Tibial nerve (tissue), 4 donors: ENCODE results near the gene RPS6KA5. TPM values are rescaled to one million over a fixed set of nuclear protein-coding genes. Genes with fewer than 3 reads are reported as not detected.

Experiments used
- DNase-seq, 2 donors: peaks; one replicate each; pipeline ENCODE4 v3.0.0-alpha.2; 2019; ENCODE audit warnings: low spot score in 2 of 2
- H3K27ac ChIP-seq, 4 donors: fragments of 200-600 bp; sonication (generic) in 3 of 4; one replicate each; pipeline ENCODE4 v1.5.1; 2017 to 2019; ENCODE audit warnings: mild to moderate bottlenecking in 1 of 4
- H3K27me3 ChIP-seq, 2 donors: fragments of 200-600 bp; sonication (generic) in 1 of 2; one replicate each; pipeline versions ENCODE4 v1.5.1 to v1.6.0; 2017 to 2019
- H3K36me3 ChIP-seq, 3 donors: fragments of 200-600 bp; sonication (generic); one replicate each; pipeline ENCODE4 v1.5.1; 2018 to 2019
- H3K4me1 ChIP-seq, 4 donors: fragments of 200-600 bp; sonication (generic) in 3 of 4; one replicate each; pipeline ENCODE4 v1.5.1; 2017 to 2019
- H3K4me3 ChIP-seq, 4 donors: fragments of 200-600 bp; sonication (generic) in 3 of 4; one replicate each; pipeline ENCODE4 v1.5.1; 2017 to 2019; ENCODE audit warnings: mild to moderate bottlenecking in 1 of 4, moderate library complexity in 1 of 4
- H3K9me3 ChIP-seq, 4 donors: fragments of 200-600 bp; sonication (generic) in 3 of 4; one replicate each; pipeline ENCODE4 v1.5.1; 2017 to 2019
- EP300 ChIP-seq, 2 donors: sonication (generic); formaldehyde crosslinking; IDR thresholded peaks; one replicate each; pipeline ENCODE4 v1.6.1; 2017; ENCODE audit warnings: antibody characterized with exemption in 2 of 2, mild to moderate bottlenecking in 1 of 2
- POLR2A ChIP-seq, 2 donors: fragments of 450-650 bp; IDR thresholded peaks; one replicate each; pipeline ENCODE4 v1.6.1; 2017; ENCODE audit warnings: antibody characterized with exemption in 2 of 2, mild to moderate bottlenecking in 2 of 2, moderate library complexity in 2 of 2
- WGBS, 2 donors: methylation state at CpG; one replicate each; pipeline ENCODE4 v1.1.5; 2018; 5-methylcytosine and 5-hydroxymethylcytosine counted together
- total RNA-seq, 4 donors: library from RNA; depleted of rRNA; stranded (reverse); fragments of >200 nt; gene quantifications; one replicate each; pipeline ENCODE4 v1.1.0, GENCODE V29; 2016
- TF ChIP-seq, protein P1 (sequence below), 5 experiments: fragments of 200-600 bp in 3 of 5; fragments of 450-650 bp in 2 of 5; sonication (generic) in 3 of 5; IDR thresholded peaks; one replicate each; pipeline ENCODE4 v1.5.1; 2016 to 2019; ENCODE audit warnings: antibody characterized with exemption in 5 of 5, mild to moderate bottlenecking in 3 of 5, moderate library complexity in 2 of 5

RPS6KA5 gene
- total RNA-seq, 4 donors from 2014 or later: 8.4 to 12.7 (median 10.1) TPM

DNA sequence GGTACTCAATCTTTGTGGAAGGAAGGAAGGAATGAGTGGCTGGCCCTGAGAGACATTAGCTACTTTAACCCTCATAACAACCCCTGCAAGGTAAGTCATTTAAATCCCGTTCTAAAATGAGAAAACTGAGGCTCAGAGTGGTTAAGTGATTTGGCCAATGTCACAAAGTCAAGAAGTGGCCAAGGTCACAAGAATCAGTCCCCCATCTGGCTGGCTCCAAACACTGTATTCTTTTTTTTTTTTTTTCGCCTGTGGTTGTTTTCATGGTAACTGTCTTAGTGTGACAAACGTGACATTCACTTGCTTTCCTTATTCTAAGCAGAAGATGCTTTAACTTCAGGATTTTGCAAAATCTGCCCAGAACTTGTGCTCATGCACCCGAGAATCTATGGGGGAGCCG, 247.0 kb downstream of the RPS6KA5 start:
- WGBS, 2 donors: 77 to 86% methylated on average over 5 of the region's 5 CpGs
- no peak overlapping the region for H3K4me3 ChIP-seq
- no peaks in the 10 kb centered on the region for H3K36me3 ChIP-seq
- DNase-seq: no peak
- H3K9me3 ChIP-seq: no peaks in the 10 kb centered on the region
- peaks cover 0 to 29% (median 9%) of the 10 kb centered on the region in 4 donors for H3K4me1 ChIP-seq
- no peak overlapping the region for H3K27ac ChIP-seq
- no peaks in the 10 kb centered on the region for H3K27me3 ChIP-seq
- TF ChIP-seq EP300 (IDR thresholded peaks at IDR 0.05) (no peak), POLR2A (IDR thresholded peaks at IDR 0.05) (no peak)
- TF ChIP-seq, protein P1, sequence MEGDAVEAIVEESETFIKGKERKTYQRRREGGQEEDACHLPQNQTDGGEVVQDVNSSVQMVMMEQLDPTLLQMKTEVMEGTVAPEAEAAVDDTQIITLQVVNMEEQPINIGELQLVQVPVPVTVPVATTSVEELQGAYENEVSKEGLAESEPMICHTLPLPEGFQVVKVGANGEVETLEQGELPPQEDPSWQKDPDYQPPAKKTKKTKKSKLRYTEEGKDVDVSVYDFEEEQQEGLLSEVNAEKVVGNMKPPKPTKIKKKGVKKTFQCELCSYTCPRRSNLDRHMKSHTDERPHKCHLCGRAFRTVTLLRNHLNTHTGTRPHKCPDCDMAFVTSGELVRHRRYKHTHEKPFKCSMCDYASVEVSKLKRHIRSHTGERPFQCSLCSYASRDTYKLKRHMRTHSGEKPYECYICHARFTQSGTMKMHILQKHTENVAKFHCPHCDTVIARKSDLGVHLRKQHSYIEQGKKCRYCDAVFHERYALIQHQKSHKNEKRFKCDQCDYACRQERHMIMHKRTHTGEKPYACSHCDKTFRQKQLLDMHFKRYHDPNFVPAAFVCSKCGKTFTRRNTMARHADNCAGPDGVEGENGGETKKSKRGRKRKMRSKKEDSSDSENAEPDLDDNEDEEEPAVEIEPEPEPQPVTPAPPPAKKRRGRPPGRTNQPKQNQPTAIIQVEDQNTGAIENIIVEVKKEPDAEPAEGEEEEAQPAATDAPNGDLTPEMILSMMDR (IDR thresholded peaks at IDR 0.05): no peak

DNA sequence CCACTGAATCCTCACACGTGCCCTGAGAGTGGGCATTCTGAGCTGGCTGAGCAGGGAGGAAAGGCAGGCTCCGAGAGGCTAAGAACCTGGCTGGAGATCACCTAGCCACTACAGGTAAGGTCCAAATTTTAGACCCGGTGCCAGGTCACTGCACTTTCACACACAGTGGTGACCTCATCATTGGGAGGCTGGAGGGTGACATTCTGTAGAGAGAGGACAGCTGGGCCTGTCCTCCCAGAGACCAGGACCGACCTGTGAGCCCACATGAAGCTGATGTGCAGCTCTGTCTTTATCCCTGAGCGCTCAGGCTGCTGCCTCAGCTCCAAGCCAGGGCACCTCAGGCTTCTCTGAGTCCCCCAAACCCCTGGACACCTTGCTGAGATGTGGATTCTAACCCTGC, 248.3 kb downstream of the RPS6KA5 start:
- no peaks in the 10 kb centered on the region for H3K27me3 ChIP-seq
- DNase-seq: no peak
- no peak for TF ChIP-seq POLR2A (IDR thresholded peaks at IDR 0.05)
- no peak for TF ChIP-seq EP300 (IDR thresholded peaks at IDR 0.05)
- TF ChIP-seq, protein P1 (IDR thresholded peaks at IDR 0.05): no peak
- 88 to 97% methylated on average over 5 of the region's 5 CpGs for WGBS, 2 donors
- H3K36me3 ChIP-seq: no peaks in the 10 kb centered on the region
- H3K4me1 ChIP-seq: peaks cover 0 to 42% (median 14%) of the 10 kb centered on the region in 4 donors
- no peak overlapping the region for H3K4me3 ChIP-seq
- no peaks in the 10 kb centered on the region for H3K9me3 ChIP-seq
- H3K27ac ChIP-seq: no peak overlapping the region

DNA sequence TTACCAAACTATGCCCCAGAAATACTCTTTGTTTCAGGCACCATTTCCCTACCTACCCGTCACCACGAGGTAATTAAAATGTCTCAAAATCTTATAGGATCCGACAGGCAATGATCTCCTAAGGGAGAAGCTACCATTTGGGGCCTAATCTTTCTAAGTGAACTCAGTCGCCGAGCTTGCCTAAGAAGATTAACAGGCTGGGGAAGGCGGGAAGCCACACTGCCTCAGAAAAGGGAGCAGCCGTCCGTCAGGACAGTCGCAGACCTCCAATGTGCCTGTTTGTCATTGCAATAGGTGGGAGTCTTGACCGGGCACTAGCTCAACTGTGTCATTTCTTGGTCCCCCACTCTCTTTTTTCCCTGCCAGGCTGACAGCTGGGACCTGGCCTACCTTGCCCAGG, 248.8 kb downstream of the RPS6KA5 start:
- no peak for TF ChIP-seq EP300 (IDR thresholded peaks at IDR 0.05)
- TF ChIP-seq, protein P1 (IDR thresholded peaks at IDR 0.05): no peak
- no peak for TF ChIP-seq POLR2A (IDR thresholded peaks at IDR 0.05)
- no peak overlapping the region for H3K27ac ChIP-seq
- no peaks in the 10 kb centered on the region for H3K27me3 ChIP-seq
- H3K36me3 ChIP-seq: no peaks in the 10 kb centered on the region
- no peak for DNase-seq
- no peak overlapping the region for H3K4me3 ChIP-seq
- H3K9me3 ChIP-seq: no peaks in the 10 kb centered on the region
- WGBS, 2 donors: 90% methylated on average over 10 of the region's 10 CpGs
- peaks cover 0 to 43% (median 15%) of the 10 kb centered on the region in 4 donors for H3K4me1 ChIP-seq

DNA sequence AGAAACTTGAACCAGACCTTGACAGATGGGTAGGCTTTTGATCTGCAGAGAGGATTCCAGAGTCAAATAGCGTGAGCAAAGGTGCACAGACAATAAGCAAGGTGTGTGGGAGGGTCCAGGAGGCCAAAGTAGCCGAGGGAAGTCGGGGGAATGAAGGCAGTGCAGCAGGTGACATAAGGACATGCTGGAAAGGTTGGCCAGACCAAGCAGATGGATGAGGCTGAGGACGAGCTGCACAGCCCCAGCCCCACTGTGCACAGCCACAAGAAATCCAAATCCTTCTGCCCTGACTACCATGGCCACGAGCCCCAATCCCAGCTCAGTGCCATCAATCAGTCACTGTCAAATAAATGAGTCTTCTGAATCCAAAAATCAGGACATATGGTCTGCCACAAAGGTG, 249.6 kb downstream of the RPS6KA5 start:
- H3K4me3 ChIP-seq: no peak overlapping the region
- peaks cover 0 to 47% (median 15%) of the 10 kb centered on the region in 4 donors for H3K4me1 ChIP-seq
- TF ChIP-seq POLR2A (IDR thresholded peaks at IDR 0.05) (no peak), EP300 (IDR thresholded peaks at IDR 0.05) (no peak)
- TF ChIP-seq, protein P1 (IDR thresholded peaks at IDR 0.05): no peak
- H3K27ac ChIP-seq: no peak overlapping the region
- no peaks in the 10 kb centered on the region for H3K9me3 ChIP-seq
- DNase-seq: no peak
- WGBS, 2 donors: 87 to 88% methylated on average over 5 of the region's 5 CpGs
- H3K36me3 ChIP-seq: no peaks in the 10 kb centered on the region
- H3K27me3 ChIP-seq: no peaks in the 10 kb centered on the region

DNA sequence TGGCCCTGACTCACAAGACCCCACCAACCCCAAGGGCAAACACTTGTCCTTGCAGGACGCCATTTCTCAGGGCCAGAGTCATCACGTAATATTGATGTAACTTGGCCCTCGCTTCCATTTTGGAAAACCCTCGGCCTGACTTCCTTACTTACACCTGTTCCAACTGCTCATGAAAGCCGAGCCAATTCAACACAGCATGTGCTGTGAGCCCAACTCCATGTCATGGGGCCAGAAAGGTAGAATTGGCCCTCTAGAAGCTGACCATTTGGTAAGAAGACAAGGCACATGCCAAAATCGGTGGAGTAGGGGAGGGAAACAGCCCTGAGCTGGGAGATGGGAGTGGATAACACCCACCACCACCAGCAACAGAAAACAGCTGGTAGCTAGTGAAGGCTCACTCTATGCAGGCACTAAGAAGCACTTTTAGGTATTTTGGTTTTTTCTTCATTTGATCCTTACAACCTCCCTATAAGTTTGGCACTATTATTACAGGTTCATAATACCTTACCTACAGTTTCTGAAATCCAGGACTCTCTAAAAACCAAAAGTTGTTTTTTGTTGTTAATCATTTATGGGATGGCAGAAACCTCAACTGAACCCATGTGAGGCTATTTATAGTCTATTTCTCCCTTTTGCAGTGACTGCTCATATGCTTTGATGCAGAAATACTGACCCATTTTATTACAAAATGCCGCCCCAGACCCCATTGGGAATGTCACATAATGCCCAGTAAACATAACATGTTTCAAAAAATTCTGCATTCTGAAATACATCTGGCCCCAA, 250.7 kb downstream of the RPS6KA5 start:
- H3K27ac ChIP-seq: no peak overlapping the region
- H3K27me3 ChIP-seq: no peaks in the 10 kb centered on the region
- 97 to 98% methylated on average over 7 of the region's 7 CpGs for WGBS, 2 donors
- H3K36me3 ChIP-seq: no peaks in the 10 kb centered on the region
- TF ChIP-seq, protein P1 (IDR thresholded peaks at IDR 0.05): no peak
- TF ChIP-seq EP300 (IDR thresholded peaks at IDR 0.05): no peak
- TF ChIP-seq POLR2A (IDR thresholded peaks at IDR 0.05): no peak
- no peak for DNase-seq
- H3K4me1 ChIP-seq: peaks cover 0 to 38% (median 7%) of the 10 kb centered on the region in 4 donors
- H3K4me3 ChIP-seq: no peak overlapping the region
- H3K9me3 ChIP-seq: no peaks in the 10 kb centered on the region
